HG02943 (cell line): Measurements from ENCODE around the gene HHIPL1.

ENCODE experiments used
- ATAC-seq: cut with Tn5 transposase; IDR thresholded peaks from one replicate; pipeline ENCODE4 v1.9.1; 2021; ENCODE audit warnings: mild to moderate bottlenecking, low read depth, moderate library complexity; ENCODE audit not compliant: unreplicated experiment

The HHIPL1 gene

DNA sequence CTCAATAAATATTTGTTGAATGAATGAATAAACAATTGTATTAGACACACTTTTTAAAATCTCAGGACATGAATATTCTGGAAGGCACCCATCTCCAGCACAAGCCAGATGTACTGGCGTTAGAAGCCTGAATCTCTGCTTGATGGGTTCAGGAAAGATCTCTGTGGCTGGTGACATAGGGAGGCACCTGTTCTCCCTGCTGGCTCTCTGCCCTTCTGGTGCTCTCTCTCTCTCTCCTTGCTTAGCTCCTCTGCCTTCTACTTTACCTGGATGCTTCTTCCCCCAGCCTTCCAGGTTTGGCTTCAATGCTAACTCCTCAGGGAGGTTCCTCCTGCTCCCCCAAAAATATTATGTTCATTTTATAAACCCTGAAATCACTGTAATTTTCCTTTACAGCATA is 40.7 kb downstream of the HHIPL1 start:
- ATAC-seq, result no peak

DNA sequence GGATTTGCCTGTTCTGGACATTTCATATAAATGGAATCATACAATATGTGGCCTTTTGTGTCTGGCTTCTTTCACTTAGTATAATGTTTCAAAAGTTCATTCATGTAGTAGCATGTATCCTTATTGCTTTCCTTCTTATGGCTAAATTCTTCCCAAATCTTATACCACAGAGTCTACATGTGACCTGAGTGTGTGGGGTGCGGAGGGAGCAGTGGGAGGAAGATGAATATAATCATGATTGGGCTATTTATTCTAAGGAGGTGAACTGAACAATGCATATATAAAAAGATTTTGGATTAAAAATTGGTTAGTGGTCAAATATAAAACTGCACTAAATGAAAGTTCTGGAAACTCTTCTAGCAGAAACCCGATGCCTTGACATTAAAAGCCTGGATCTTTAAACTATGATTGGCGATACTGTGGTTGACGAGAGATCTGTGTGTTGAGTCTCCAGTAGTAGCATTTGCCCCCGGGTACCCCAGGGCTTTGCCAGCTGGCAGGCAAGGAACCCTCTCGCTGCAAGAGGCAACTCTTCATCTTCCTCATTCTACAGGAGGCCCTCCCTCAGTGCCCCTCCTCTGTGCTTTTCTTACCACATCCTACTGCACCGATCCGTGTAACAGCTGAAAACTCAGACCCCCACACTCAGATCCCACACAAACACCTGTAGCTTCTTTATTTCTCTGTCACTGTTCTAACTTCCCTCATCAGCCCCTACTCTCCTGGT is 41.8 kb downstream of the HHIPL1 start:
- no peak for ATAC-seq

DNA sequence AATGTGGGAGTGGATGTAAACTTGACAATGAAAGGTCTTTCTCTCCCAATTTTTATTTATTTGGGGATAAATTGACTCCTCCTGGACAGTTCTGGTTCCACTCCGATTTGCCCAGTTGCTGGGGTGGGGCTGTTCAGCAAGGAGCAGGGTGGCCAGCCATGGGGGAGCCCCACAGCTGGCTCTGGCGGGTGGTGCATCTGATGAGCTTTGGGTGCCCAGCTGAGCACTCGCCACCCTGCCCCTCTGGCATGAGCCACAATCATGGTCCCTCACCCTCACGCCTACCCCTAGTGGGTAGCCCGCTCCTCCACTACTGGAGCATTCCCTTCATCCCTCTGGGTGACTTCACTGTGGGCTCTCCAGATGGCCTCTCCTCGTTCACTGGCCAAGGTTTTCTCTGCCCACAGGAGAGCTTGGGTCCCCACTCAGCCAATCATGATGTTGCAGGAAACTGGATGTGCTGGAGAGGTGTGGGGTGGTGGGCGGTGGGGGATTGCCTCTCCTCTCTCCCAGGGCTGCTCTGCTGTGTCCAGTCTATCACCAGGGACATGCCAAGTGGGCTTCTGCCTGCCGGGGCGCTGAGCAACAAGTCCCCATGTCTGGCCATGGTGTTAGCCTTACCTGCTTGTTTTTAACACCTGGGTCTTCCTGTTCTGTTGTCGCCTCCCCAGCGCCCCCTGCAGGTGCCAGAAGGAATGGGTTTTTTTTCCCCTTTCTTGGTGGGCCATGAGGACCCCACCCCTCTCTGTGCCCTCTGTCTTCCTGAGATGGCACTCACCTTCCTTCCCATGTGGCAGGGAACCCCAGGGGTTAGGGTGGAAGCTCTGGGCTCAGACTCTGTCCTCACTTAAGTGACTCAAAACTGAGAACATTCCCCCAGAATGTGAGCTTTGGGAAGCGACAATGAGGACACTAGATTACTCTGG is 42.6 kb downstream of the HHIPL1 start:
- ATAC-seq, result no peak

DNA sequence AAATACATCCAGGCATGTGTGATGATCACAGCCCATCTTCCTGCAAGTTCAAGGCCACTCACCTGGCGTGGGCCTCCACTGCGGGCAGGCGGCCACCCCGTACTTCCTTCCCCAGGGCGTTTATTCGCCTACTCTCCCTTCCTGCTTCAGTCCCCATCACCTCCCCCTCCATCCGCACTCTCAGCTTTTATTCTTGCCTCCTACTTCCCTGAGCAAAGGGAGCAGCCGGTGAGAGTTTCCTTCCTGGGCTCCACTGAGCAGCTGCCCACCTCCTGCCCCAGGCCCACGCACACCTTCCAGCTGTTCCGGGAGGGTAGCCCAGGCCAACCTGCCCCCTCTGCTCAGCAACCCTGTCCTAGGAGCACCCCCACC is 43.3 kb downstream of the HHIPL1 start:
- ATAC-seq, result no peak

DNA sequence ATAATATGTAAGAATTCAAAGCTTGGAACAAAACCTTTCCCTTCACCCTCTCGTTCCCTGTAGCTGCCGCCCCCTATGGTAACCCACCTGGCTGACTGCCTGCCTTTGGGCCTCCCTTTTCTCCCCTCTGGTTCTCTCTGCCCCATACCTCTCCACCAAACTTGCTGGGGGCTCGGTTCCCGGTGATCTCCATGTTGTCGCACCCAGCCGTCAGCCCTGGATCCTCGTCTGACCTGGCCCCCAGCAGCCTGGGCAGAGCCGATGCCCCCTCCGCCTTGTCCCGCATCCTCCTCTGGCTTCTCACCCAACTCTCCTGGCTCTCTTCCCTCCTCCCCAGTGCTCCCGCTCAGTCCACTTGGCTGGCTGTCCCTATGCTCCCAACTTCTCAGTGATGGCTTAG is 43.7 kb downstream of the HHIPL1 start:
- ATAC-seq, result no peak

DNA sequence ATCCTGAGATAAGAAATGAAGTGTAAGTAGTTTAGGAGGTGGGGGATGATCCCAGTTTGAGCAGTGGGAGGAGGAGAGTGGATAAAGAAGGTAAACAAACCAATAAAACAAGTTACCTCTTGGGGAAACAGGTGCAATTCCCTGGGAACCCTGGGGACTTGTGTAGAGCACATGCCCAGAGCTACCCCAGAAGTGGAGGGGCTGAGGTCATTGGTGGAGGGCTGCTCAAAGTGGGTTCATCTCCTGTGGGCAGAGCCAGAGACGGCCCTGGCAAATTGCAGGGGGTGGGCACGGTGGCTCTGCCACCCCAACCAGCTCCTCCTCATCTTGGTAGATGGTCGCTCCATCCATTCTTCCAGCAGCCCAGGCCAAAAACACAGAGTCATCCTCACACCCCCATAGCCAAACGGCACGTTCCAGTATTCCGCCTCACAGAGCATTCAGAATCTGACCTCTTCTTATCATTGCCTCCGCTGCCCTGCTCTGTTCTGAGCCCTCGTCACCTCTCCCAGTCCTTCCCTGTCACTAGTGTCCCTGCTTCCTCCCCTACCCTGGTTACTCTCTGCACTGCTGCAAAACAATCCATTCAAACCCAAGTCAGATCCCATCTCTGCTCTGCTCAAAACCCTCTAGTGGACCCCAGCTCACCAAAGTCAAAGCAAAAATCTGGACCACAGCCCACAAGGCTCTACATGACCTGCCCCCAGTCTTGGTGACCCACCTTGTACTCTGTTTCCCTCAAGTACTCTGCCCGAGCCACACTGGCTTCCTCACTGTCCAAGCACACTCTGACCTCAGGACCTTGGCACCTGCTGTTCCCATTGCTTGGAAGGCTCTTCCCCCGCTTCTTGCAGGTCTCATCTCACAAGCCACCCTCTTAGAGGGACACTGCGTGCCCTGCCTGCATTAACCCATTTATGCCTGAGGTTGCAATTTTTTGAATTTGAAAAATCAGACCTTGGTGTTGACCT is 44.6 kb downstream of the HHIPL1 start:
- no peak for ATAC-seq

DNA sequence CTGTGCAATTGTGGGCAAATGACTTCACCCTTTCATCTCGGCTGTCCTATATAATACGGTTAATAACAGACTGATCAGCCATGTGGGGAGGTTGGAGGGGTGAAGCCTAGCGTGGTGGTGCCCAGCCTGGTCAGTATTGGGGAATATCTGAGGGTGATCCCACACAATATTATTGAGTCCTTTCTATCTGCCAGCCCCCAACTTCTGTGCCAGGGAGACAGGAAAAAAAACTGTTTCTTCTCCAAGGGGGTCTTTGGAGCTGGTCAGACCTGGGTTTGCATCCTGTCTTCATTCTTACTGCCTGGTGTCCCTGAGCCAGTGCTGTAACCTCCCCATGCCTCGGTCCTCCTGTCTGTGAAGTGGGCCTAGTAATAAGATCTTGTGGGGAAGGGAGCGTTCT is 45.7 kb downstream of the HHIPL1 start:
- no peak for ATAC-seq

DNA sequence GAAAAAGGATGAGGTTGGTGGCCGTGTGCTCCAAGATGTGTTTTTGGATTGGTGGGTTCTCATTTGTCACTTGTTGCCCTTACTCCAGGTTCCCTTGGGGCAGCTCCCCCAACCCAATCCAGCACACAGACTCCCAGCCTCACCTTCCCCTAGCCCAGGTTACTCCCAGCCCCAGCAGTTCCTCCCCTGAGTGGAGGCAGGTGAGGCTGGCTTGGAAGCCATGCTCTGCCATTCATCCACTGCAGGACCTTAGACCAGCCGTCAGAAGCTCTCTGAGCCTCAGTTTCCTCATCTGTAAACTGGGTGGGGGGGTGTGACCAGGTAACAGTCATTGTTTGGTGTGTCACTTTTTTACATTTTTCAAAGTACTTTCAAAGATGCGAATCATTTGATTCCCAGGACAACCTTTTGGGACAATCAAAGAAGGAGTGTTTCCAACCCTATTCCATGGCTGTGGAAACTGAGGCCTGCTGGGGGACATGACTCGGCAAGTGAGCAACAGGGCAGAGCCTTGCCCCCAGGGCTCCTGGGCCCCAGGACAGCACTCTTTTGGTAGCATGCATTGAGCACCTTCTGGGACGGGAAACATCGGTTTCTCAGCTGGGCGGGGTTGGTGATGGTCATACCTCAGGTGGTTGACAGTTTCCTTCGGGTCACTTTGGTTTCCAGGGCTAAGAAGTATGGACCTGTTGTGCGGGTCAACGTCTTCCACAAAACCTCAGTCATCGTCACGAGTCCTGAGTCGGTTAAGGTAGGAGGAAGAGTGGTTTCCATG is 46.4 kb downstream of the HHIPL1 start:
- no peak for ATAC-seq

DNA sequence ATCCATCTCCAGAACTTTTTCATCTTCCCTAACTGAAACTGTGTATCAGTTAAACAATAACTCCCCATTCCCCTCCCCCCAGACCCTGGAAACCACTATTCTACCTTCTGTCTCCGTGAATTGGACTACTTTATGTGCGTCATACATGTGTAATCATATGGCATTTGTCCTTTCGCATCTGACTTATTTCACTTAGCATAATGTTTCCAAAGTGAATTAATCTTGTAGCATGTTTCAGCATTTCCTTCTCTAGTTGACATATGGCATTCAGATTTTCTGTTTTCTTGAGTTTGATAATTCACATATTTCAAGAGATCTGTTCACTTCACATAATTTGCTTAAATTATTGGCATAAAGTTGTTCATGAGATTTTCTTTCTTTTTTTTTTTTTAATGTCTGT is 49.0 kb downstream of the HHIPL1 start:
- no peak for ATAC-seq

DNA sequence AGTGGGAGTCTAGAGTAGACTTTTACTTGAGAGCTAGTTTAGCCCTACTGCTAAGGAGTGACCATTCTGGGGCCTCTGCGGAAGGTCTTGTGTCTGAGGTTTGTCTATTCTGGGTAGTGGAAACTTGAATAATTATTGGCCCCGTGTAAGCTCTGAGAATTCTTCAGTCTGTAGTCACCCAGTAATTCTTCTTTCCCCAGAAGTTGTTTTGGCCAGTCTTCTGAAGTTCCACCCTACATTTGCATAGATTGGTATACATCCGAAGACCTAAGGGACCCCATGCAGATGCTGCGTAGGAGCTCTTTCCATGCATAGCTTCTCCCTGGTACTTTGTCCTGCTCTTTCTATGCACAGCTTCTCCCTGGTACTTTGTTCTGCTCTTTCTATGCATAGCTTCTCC is 52.0 kb downstream of the HHIPL1 start:
- no peak for ATAC-seq

DNA sequence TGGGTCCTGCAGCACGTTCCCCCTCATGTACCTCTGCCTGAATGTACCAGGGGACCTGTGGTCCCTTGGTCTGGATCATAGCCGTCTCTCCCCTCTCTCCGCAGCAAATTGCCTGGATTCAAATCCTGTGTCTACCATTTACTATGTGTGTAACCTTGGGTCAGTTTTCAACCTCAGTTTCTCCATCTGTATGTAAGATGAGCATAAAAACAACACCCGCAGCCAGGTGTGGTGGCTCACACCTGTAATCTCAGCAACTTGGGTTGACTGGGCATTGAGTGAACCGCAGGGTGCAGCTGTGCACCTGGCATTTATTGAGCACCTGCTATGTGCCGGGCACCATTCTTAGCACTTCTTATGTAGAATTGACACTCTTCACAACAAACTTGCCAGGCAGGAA is 53.3 kb downstream of the HHIPL1 start:
- ATAC-seq, result no peak

DNA sequence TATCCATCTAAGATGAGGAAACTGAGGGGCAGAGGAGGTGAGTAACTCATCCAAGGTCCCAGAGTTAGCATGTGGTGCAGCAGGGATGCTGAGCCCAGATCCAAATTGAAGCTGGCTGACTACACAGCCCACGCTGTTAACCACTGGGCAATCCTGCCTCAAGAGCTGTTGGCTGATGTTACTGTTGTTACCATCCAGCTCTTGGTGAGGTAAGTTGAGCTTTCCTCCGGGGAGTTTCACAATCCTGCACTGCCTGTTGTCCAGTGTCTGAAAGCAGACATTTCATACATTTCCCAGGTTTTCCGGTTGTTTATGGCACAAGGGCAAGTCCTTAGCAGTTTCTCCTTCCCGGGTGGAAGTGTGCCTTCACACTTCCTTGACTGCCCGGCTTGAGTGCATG is 53.7 kb downstream of the HHIPL1 start:
- ATAC-seq, result no peak

DNA sequence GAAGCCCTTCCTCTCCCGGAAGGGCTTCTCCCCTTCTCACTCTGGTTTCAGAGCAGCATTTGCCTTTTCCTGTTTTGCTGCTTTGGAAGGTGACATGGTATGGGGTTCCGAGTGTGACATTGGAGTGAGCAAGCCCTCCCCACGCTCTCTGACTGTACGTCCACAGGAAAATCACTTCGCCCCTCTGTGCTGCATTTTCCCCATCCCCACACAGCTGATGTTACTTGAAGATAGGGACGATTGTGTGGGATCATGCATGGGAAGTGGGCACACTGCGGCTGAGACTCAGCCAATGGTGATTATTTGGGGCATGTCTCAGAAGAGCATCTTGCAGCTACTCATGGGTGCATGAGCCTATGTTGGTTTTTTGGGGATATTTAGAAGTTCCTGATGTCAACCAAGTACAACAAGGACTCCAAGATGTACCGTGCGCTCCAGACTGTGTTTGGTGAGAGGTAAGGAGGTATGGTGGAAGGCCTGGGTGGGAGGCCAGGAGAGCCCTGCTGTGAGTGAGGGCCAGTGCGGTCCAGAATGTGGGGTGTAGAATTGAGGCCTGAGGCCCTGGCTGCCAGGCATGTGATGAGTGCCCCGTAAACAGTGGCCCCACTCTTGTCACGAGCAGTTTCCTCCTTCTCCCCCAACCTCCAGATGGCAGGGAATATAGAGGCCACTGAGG is 54.3 kb downstream of the HHIPL1 start:
- ATAC-seq, result no peak

DNA sequence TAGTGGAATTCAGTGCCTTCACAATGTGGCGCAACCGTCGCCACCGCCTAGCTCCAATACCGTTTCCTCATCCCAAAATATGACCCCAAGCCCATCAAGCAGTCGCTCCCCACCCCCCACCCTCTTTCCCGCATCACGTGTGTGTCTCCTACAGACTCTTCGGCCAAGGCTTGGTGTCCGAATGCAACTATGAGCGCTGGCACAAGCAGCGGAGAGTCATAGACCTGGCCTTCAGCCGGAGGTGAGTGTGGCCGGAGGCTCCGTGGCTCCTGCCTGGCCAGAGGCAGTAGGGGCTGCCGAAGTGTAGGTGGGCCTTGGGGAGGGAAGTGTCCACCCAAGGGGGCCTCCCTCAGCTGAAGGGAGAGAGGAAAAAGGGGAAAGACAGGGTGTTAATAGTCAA is 54.9 kb downstream of the HHIPL1 start:
- ATAC-seq, result no peak

DNA sequence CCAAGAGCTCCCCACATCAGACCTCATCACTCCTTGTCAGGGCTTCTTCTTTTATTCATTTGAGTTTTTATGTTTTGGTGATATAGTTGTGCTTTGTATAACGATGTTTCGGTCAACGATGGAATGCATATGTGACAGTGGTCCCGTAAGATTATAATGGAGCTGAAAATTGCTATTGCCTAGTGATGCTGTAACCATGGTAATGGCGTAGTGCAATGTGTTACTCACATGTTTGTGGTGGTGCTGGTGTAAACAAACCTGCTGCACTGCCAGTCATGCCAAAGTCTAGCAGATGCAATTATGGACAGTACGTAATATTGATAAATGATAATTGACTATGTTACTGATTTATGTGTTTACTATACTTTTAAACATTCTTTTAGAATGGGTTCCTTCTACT is 55.5 kb downstream of the HHIPL1 start:
- no peak for ATAC-seq

DNA sequence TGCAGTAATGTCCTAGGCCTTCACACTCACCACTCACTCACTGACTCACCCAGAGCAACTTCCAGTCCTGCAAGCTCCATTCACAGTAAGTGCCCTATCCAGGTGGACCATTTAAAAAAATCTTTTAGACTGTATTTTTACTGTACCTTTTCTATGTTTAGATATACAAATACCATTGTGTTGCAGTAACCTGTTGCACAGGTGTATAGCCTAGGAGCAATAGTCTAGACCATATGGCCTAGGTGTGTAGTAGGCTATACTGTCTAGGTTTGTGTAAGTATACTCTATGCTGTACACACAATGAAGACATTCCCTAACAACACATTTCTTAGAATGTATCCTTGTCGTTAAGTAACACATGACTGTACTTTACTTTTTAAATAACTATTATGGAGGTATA is 56.3 kb downstream of the HHIPL1 start:
- no peak for ATAC-seq

DNA sequence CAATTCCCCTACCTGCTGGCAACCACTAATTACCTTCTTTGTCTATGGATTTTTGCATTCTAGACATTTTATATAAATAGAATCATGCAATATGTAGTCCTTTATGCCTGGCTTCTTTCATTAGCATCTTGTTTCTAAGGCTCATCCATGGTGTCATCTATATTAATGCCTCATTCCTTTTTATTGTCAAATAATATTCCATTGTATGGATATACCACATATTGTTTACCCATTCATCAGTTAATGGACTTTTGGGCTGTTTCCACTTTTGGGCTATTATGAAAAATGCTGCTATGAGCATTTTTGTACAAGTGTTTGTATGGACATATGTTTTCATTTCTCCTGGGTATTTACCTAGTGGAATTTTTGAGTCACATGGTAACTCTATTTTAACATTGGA is 57.2 kb downstream of the HHIPL1 start:
- no peak for ATAC-seq

DNA sequence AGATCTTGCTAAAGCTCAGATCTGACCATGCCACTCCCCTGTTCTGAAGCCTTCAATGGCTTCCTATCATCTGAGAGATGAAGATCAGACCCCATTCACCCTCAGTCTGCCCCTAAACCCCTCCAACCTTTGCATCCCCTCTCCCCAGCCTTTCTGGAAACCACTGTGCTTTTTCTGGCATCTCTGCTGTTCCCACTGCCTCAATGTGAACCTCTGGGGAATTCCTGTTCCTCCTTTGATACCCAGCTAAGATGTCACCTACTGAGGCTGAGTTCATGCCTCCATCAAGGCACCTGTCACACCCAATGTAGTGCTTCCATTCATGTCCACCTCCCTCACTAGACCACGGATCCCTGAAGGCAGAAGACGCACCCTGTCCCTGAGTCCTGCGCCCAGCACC is 58.5 kb downstream of the HHIPL1 start:
- ATAC-seq, result no peak

DNA sequence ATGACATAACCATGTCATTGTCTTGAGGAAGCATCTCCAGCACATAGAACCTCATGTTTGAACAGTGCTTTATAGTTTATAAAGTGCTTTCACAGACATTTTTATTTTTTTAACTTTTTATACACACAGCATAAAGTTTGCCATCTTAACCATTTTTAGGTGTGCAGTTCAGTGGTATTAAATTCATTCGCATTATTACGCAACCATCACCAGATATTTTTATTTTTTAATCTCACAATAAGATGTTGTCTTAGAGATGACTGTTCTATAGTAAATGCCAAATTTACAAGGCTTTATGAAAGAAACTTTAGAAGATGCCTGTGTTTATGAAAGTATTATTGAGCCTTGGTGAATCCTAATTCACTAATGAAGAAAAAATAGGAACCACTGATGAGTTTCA is 59.1 kb downstream of the HHIPL1 start:
- no peak for ATAC-seq
